Stimulated activated naive CD8-positive, alpha-beta T cell treated with anti-CD3 and anti-CD28 coated beads, Interleukin-15, Interleukin-2, amounts not matched to agents 100 ng/mL and 50 ng/mL, for 24 hours (primary cell): Measurements from ENCODE around the gene RUFY1.
"Not testable (repeated sequence)": the region's sequence is repeated elsewhere in the genome, so short reads cannot be mapped to it uniquely, and the experiment has no call there.

Experiments used
- H3K27ac Mint-ChIP-seq: one replicate; pipeline ENCODE4 v1.8.0; 2021; ENCODE audit warnings: mild to moderate bottlenecking, mixed read lengths
- H3K27me3 Mint-ChIP-seq: one replicate; pipeline ENCODE4 v1.8.0; 2021; ENCODE audit warnings: mixed read lengths
- H3K36me3 Mint-ChIP-seq: one replicate; pipeline ENCODE4 v1.8.0; 2021; ENCODE audit warnings: low read depth, mixed read lengths
- H3K4me1 Mint-ChIP-seq: one replicate; pipeline ENCODE4 v1.8.0; 2021; ENCODE audit warnings: low read depth, mixed read lengths
- H3K4me3 Mint-ChIP-seq: one replicate; pipeline ENCODE4 v1.8.0; 2021; ENCODE audit warnings: mild to moderate bottlenecking, mixed read lengths
- H3K9me3 Mint-ChIP-seq: one replicate; pipeline ENCODE4 v1.8.0; 2021; ENCODE audit warnings: mixed read lengths

Gene RUFY1

DNA sequence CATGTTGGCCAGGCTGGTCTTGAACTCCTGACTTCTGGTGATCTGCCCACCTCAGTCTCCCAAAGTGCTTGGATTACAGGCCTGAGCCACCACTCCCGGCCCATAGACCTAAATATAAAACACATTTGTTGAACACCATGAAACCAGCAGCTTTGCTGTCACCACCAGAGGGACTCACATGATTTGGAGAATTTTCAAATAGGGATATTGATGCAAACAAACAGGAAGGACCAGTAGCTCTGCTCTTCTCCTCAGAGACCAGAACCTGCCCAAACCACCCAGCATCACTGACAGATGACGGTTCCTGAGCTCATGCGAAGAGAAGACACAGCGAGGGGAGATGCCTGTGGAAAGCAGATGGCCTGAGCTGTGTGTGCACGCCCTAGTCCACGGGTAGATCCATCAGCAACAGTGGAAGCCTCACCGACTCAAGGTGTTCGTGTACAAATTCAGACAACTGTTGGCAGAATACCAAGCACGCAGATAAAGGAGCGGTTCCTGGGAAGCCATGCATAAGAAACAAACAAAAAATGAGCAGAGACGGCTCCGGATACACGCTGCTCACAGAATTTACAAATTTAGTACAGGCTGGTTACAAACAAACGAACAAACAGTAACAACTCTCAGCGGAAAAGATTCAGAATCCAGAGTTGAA is 30.8 kb upstream of the RUFY1 start:
- not testable (repeated sequence) for H3K27ac Mint-ChIP-seq, H3K27me3 Mint-ChIP-seq, H3K4me3 Mint-ChIP-seq, H3K36me3 Mint-ChIP-seq, H3K9me3 Mint-ChIP-seq, H3K4me1 Mint-ChIP-seq

DNA sequence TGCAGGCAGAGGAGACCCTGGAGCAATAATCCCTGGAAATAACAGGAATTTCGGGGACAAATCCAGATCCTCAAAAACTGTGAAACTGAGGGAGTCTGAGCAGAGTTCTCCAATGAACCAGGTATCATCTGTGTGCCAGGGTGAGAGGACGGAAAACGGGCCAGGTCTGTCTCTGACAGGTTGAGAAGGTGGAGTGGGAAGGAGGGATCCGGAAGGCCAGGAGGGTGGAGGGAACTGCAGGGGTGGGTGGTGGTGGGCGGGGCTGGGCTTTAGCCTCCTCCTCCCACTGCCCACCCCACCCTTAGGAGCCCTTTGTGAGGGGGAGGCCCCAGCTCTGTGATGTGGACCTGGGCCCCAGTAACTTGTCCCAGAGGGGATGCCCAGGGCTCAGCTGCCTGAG is 28.2 kb upstream of the RUFY1 start:
- H3K27ac Mint-ChIP-seq, H3K36me3 Mint-ChIP-seq, H3K9me3 Mint-ChIP-seq, H3K4me3 Mint-ChIP-seq, H3K4me1 Mint-ChIP-seq, H3K27me3 Mint-ChIP-seq: not testable (repeated sequence)

DNA sequence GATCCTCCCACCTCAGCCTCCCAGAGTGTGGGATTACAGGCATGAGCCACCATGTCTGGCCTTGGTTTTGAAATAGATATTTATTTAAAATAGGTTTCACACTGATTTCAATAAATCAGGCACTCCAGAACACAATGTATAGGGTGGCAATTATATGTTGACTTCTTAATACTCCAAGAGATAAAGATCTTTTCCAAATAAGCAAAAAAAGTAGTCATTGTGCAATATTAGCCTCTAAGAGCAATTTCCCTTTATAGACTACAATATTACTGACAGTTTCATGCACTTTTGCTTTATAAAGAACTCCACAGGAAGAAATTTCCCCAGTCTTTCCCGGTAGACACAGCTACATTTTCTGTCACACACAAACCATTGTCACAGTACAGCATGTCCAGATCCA is 23.4 kb upstream of the RUFY1 start:
- H3K4me3 Mint-ChIP-seq = no peak overlapping the region
- no peaks in the 10 kb centered on the region for H3K9me3 Mint-ChIP-seq
- H3K36me3 Mint-ChIP-seq = no peaks in the 10 kb centered on the region
- no peaks in the 10 kb centered on the region for H3K27me3 Mint-ChIP-seq
- peaks cover 11% of the 10 kb centered on the region for H3K4me1 Mint-ChIP-seq
- H3K27ac Mint-ChIP-seq = no peak overlapping the region

DNA sequence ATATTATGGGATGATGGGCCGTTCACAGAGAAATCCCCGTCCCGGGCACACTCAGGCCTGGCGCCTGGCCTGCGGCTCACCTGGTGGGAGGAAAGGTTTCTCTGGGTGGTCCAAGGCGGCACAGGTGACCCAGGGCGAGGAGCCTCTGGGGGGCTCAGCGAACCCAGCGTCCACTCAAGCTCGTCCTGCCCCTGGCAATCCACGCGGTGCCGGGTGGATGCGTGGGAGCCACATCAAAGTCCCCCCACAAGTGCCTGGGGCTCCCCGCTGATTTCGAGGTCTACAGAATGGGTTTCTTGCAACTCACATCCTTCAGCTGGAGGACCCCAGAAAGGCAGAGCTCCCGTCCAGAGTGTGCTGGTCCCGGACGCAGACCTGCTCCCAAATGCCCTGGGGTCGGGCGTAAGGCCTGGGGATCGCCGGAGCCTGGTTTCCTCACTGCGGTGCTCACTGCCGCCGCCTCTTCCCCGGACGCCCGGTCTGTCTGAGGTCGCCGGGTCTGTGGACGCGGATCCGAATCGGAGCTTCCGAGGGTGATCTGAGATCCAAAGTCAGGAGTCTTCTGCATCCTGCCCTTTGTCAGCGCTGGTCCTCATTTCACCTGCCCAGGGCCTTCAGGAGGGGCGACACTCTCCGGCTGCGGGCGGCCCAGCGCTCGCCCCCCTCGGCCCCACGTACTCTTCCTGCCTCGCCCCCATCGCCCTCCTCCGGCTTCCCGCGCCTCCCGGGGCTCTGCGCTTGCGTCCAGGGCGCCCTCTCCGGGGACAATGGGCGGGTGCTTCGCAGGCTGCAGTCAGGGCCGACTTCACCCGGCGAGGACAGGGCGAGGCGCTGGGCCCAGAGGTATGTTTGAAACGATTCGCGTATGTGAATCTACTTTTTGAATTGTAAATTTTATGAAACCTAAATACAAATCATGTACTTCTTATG is 20.0 kb upstream of the RUFY1 start:
- Mint-ChIP-seq H3K27me3 (no peaks in the 10 kb centered on the region), H3K27ac (no peak overlapping the region), H3K36me3 (no peaks in the 10 kb centered on the region), H3K9me3 (no peaks in the 10 kb centered on the region), H3K4me1 (peaks cover 28% of the 10 kb centered on the region), H3K4me3 (peak overlapping the region; percentile 67)

DNA sequence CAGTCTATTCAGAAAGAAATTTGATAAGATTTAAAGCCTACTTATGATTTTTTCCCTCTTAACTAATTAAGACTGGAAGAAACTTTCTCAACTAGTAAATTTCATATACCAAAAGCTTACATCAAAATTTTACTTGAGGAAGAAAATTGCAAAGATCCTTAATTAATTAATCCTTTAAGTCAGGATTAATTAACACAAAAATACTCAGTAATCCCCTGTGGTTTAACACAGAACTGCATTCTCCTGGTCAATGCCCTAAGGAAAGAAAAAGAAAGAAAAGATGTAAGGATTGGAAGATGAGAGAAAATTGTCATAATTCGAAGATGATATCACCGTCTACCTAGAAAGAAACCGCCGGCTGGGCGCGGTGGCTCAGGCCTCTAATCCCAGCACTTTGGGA is 17.3 kb upstream of the RUFY1 start:
- Mint-ChIP-seq H3K4me1 (peaks cover 28% of the 10 kb centered on the region), H3K36me3 (no peaks in the 10 kb centered on the region), H3K9me3 (no peaks in the 10 kb centered on the region), H3K27ac (no peak overlapping the region), H3K4me3 (no peak overlapping the region), H3K27me3 (no peaks in the 10 kb centered on the region)

DNA sequence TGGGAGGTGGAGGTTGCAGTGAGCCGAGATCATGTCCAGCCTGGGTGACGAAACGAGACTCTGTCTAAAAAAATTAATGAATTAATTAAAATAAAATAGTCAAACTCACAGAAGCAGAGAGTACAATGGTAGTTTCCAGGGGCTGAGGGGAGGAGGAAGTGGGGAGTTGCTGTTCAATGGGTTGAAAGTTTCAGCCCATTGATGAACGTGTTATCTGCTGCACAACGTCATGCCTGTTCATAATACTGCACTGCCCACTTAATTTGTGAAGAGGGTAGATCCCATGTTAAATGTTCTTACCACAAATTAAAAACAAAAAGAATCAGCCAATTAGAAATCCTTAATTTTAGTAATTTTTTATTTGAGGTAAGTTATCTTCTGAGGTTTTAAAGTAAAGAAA is 16.4 kb upstream of the RUFY1 start:
- Mint-ChIP-seq H3K9me3 (no peaks in the 10 kb centered on the region), H3K27me3 (no peaks in the 10 kb centered on the region), H3K27ac (no peak overlapping the region), H3K4me3 (no peak overlapping the region), H3K4me1 (peaks cover 28% of the 10 kb centered on the region), H3K36me3 (peaks cover 4% of the 10 kb centered on the region)

DNA sequence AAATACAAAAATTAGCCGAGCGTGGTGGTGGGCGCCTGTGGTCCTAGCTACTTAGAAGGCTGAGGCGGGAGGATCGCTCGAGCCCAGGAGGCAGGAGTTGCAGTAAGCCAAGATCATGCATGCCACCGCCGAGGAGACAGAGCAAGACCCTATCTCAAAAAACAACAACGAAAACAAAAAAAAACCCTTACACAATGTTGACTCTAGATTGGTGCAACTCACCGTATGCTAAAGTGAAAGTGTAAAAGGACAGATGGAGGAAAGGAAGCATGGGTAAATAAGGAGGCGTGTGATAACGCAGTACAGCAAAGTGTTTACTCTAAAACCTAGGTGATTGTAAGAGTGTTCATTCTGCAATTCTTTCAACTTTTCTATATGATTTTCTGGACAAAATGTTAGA is 15.9 kb upstream of the RUFY1 start:
- Mint-ChIP-seq H3K4me3 (peak overlapping the region; percentile 54), H3K27me3 (no peaks in the 10 kb centered on the region), H3K4me1 (peaks cover 28% of the 10 kb centered on the region), H3K36me3 (peaks cover 4% of the 10 kb centered on the region), H3K9me3 (no peaks in the 10 kb centered on the region), H3K27ac (no peak overlapping the region)

DNA sequence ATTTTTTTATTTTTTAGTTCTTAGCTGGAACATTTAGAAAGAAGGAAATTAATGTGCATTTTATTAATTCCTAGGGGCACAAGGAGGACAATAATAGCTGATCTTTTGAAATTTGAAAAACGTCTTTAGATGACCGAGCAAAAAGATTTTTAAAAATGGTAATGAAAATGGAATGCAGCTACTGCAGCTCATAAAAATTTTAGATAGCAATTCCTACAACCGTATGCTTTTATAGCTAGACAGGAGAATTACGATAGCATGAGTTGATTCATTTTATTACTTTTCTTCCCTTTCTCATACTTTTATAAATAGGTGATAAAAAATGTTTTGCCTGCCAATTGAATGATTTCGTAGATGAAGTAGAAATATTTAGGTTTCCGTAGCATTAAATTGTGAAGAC is 13.7 kb upstream of the RUFY1 start:
- no peak overlapping the region for H3K27ac Mint-ChIP-seq
- H3K9me3 Mint-ChIP-seq = no peaks in the 10 kb centered on the region
- H3K36me3 Mint-ChIP-seq = peaks cover 4% of the 10 kb centered on the region
- H3K4me1 Mint-ChIP-seq = peaks cover 17% of the 10 kb centered on the region
- no peaks in the 10 kb centered on the region for H3K27me3 Mint-ChIP-seq
- H3K4me3 Mint-ChIP-seq = no peak overlapping the region

DNA sequence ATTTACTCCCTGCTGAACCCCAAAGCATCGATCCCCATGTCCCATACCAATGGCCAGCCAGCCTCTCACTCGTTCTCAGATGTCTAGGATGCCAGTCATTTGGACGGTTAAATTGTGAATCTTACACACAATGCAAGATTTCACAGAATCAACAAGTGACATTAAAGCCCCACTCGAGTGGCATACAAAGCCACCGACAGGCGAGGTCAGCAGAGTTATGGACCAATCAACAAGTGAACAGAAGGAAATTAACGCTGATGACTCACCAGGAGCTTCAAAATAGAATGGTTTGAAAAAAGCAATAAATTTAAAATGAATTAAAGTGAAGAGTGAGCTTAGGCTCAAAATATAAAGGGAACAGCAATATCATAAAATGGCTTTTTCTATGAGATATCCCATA is 8.2 kb upstream of the RUFY1 start:
- H3K27ac Mint-ChIP-seq = no peak overlapping the region
- no peak overlapping the region for H3K4me3 Mint-ChIP-seq
- no peaks in the 10 kb centered on the region for H3K9me3 Mint-ChIP-seq
- peaks cover 4% of the 10 kb centered on the region for H3K36me3 Mint-ChIP-seq
- no peaks in the 10 kb centered on the region for H3K27me3 Mint-ChIP-seq
- H3K4me1 Mint-ChIP-seq = peaks cover 18% of the 10 kb centered on the region

DNA sequence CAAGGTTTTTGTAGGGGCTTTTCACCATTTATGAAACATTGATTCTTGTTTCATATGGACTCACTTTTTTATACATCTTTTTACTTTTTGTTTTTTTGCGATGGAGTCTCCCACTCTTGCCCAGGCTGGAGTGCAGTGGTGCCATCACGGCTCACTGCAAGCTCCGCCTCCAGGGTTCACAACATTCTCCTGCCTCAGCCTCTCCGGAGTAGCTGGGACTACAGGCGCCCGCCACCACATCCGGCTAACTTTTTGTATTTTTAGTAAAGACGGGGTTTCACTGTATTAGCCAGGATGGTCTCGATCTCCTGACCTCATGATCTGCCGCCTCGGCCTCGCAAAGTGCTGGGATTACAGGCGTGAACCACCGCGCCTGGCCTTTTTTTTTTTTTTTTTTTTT is 7.1 kb upstream of the RUFY1 start:
- not testable (repeated sequence) for H3K27ac Mint-ChIP-seq
- H3K4me1 Mint-ChIP-seq = peaks cover 18% of the 10 kb centered on the region

DNA sequence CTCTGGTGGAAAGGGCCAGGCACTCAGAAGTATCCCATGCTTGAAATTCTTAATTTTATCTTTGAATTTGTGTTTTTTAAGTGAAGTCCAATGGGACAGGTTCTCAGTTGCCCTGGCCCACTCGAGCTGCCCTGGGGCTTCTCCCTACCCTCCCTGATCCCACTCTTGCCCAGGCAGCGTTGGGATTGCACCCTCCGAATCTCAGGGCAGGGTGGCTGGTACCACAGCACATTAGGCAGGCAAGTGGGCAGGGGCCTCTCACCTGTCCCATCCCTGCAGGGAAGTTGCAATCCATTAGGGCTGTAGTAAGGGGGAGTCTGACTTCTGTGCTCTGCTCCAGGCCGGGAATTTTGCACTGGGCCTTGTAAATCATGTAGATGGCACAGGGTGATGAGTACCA is 2.7 kb downstream of the RUFY1 start:
- Mint-ChIP-seq H3K27me3 (no peaks in the 10 kb centered on the region), H3K4me3 (peak overlapping the region; percentile 17), H3K36me3 (peaks cover 35% of the 10 kb centered on the region), H3K4me1 (peaks cover 48% of the 10 kb centered on the region), H3K9me3 (no peaks in the 10 kb centered on the region), H3K27ac (no peak overlapping the region)

More for the DNA sequence above, 7.1 kb upstream of the RUFY1 start:
- H3K27me3 Mint-ChIP-seq, H3K36me3 Mint-ChIP-seq, H3K9me3 Mint-ChIP-seq, H3K4me3 Mint-ChIP-seq: not testable (repeated sequence)

DNA sequence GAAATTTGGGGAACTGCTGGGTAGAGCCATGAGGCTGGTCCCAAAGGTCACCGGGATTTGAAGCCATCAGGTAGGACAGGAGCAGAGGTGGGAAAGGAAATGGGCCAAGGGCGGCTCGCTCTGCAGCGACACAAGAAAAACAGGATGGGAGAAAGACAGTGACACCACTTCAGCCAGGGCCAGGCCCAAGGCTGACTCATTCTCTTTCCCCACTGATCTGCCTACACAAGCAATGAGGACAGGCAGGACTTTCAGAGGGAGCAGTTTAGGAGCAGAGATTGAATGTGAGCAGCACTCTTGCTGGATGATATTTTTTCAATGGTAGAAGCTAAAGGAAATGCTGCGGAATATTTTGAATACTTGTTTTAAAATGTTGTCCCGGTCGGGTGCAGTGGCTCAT is 3.5 kb downstream of the RUFY1 start:
- Mint-ChIP-seq H3K36me3 (peaks cover 42% of the 10 kb centered on the region), H3K4me3 (peak overlapping the region; percentile 11)

DNA sequence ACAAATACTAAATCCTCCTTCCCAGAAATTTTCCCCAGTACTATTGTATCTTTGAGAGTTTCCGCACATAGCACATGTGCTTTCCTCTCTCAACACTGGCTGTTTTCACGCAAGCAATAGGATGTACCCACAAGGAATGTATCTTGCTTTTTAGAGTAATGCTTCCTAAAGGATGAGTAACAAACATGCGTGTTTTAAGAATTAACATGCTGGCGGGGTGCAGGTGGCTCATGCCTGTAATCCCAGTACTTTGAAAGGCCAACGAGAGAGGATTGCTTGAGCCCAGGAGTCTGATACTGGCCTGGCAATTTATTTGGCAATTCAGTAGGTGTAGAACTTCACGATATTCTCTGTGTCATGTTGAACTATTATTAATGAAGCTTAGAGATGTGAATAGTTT is 4.6 kb downstream of the RUFY1 start:
- H3K4me1 Mint-ChIP-seq = peaks cover 52% of the 10 kb centered on the region
- no peak overlapping the region for H3K27ac Mint-ChIP-seq
- no peaks in the 10 kb centered on the region for H3K9me3 Mint-ChIP-seq
- peaks cover 43% of the 10 kb centered on the region for H3K36me3 Mint-ChIP-seq
- H3K27me3 Mint-ChIP-seq = no peaks in the 10 kb centered on the region
- no peak overlapping the region for H3K4me3 Mint-ChIP-seq

More for the DNA sequence above, 3.5 kb downstream of the RUFY1 start:
- Mint-ChIP-seq H3K27me3 (no peaks in the 10 kb centered on the region), H3K9me3 (no peaks in the 10 kb centered on the region), H3K27ac (no peak overlapping the region), H3K4me1 (peaks cover 53% of the 10 kb centered on the region)

DNA sequence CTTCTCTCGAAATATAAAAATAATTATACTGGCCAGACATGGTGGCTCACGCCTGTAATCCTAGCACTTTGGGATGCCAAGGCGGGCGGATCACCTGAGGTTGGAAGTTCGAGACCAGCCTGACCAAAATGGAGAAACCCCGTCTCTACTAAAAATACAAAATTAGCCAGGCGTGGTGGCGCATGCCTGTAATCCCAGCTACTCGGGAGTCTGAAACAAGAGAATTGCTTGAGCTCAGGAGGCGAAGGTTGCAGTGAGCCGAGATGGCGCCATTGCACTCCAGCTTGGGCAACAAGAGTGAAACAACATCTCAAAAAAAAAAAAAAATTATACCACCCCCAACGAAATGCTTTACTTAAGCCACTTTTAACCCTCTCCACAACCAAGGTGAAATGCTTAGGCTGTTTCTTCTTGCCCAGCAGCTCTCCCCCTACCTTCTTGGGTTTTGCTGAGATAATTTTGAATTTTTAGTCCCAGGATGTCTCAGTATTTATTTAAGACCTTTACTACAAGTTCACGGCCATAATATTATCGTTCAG is 8.0 kb downstream of the RUFY1 start:
- not testable (repeated sequence) for H3K9me3 Mint-ChIP-seq, H3K27me3 Mint-ChIP-seq
- peaks cover 35% of the 10 kb centered on the region for H3K4me1 Mint-ChIP-seq
- H3K4me3 Mint-ChIP-seq = peak overlapping the region; percentile 92
- peak overlapping the region; percentile 82 for H3K27ac Mint-ChIP-seq
- H3K36me3 Mint-ChIP-seq = peaks cover 55% of the 10 kb centered on the region

DNA sequence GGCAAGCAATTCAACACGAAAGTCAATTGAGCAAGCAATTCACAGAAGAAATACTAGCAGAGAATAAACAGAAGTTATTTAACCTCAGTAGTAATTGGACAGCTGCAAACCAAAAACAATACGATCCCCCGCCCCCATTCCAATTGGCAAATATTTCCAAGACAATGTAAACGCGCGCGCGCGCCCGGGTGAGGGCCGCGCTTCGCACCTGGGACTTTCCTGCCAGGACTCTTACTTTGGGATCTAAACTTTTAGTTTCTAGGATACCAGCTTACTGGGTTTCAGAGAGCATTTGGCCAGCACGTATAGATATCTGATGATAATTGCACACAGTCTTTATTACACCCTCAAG is 8.6 kb downstream of the RUFY1 start:
- Mint-ChIP-seq H3K9me3 (no peaks in the 10 kb centered on the region), H3K4me1 (peaks cover 30% of the 10 kb centered on the region), H3K4me3 (peak overlapping the region; percentile 92), H3K27me3 (no peaks in the 10 kb centered on the region), H3K27ac (peak overlapping the region; percentile 82), H3K36me3 (peaks cover 56% of the 10 kb centered on the region)
